UCSD-AML1 (cell line): Measurements from ENCODE around the gene TRIM28.
"Not testable (repeated sequence)": the region's sequence is repeated elsewhere in the genome, so short reads cannot be mapped to it uniquely, and the experiment has no call there.

Experiments
- DNase-seq: peaks from one replicate; lab custom pipeline; 2025; ENCODE audit not compliant: unreplicated experiment; lab: John Stamatoyannopoulos, UW

TRIM28 gene

GRCh38 chr19:58575183-58576041, 31.5 kb downstream of the TRIM28 start:
- no peak for DNase-seq

- DNase-seq = not testable (repeated sequence)
Observed at GRCh38 chr19:58577581-58577980, 33.7 kb downstream of the TRIM28 start.

DNA sequence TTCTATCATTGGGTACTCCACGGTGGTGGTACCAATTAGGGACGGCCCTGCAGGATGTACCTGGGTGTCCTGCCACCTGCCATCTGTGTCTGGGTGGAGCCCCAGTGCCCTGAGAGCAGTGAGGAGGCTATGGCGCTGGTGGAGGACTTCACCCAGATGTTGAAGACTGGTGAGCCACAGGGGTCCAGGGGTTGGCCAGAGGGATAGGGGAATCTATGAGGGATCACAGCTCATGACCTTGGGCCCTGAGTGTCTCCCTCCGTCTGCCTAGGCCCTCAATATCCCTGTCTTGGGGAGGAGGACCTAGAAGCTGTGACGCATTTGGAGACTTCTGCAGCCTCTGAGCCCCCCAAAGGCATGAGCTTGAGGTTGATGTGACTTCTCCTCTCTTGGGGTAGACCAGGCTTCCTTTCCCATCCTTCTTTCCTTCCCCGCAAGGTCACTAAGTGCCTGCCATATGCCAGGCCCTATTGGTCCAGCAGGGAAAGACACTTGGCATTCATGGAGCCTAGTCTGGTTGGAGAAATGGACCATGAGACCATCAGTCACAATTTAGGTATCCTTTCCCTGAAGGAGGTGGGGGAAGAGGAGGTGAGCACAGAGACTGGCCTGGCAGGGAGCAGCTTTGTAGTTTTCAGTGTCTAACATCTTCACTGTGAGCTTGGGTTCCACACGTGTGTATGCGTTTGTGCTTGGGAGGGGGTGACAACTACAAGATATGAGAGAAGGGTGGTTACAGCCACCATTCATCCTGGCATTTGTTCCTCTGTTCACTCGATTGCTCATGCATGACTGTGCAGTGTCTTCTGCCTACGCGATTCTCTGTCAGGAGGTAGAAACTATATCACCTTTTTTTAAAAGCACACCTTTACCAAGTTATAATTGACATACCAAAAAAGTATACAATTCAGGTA, 34.4 kb downstream of the TRIM28 start:
- DNase-seq = no peak

GRCh38 chr19:58579473-58580142, 35.7 kb downstream of the TRIM28 start:
- no peak for DNase-seq

GRCh38 chr19:58581227-58582141, 37.6 kb downstream of the TRIM28 start:
- no peak for DNase-seq

DNA sequence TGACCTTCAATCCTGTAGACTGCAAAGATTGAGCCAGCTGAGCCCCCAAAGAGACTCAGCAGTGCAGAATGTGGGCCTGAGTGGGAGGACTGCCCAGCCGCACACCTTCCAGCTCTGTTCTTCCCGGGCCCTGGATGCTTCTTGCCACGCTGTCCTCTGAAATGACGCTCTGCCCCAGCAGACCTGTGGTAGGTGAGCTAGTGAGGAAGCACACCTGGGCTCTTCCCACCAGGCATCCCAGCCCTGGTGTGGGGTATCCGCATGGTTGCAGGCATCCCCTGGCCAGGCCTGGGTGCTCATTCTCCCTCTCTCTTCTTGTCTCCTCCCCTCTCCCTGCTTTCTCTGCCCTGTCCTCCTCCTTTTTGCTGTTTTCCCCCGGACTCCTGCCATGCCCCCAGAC, 39.1 kb downstream of the TRIM28 start:
- no peak for DNase-seq

DNA sequence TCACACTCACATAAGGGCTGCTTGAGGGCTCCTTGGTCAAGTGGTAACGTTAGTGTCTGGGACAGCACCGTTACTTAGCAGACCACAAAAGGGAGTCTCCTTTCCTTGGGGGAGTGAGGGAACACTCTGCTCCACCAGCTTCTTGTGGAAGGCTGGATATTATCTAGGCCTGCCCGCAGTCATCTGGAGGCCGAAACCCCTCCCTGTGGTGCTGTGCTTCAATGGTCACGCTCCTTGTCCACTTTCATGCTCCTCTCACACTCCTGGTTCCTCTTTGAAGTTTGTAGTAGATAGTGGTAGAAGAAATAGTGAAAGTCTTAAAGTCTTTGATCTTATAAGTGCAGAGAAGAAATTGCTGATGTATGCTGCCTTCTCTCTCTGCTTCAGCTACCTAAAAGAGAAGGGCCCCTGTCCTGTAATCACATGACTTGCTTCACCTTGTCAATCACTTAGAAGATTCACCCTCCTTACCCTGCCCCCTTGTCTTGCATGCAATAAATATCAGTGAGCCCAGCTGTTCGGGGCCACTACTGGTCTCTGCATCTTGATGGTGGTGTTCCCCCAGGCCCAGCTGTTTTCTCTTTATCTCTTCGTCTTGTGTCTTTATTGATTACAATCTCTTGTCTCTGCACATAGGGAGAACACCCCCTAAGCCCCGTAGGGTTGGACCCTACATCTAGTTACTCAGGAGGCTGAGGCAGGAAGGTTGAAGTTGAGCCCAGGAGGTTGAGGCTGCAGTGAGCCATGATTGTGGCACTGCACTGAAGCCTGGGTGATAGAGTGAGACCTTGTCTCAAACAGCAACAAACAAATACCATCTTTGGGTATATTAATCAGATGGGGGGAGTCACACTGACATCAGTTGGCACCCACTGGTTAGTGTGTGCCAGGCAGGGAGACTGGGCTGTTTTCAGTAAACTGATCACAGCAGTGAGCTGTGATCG, 40.9 kb downstream of the TRIM28 start:
- DNase-seq = no peak

DNA sequence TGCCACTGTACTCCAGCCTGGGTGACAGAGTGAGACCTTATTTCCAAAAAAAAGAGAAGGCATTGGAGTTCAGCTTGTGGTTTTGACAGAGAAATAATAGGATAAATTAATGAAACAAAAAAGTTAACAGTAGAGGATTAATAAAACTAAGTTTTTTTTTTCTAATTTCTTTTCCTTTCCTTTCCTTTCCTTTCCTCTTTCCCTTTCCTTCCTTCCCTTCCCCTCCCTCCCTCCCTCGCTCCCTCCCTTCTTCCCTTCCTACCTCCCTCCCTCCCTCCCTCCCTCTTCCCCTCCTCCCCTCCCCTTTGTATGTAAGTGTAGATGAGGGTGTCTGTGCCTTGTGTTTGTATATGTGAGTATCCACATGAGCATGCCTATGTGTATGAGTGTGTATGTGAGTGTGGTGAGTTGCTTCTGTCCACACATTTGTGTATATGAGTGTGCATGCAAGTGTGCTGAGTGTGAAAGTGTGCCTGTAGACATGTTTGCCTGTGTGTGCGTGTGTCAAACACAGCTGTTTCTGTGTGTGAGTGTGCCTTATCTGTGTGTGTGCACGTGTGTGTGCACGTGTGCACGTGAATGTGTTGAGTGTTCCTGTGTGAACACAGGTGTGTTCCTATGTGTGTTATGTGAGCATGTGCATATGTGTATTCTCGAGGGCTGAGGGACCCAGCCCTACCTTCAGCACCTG, 41.7 kb downstream of the TRIM28 start:
- no peak for DNase-seq

DNA sequence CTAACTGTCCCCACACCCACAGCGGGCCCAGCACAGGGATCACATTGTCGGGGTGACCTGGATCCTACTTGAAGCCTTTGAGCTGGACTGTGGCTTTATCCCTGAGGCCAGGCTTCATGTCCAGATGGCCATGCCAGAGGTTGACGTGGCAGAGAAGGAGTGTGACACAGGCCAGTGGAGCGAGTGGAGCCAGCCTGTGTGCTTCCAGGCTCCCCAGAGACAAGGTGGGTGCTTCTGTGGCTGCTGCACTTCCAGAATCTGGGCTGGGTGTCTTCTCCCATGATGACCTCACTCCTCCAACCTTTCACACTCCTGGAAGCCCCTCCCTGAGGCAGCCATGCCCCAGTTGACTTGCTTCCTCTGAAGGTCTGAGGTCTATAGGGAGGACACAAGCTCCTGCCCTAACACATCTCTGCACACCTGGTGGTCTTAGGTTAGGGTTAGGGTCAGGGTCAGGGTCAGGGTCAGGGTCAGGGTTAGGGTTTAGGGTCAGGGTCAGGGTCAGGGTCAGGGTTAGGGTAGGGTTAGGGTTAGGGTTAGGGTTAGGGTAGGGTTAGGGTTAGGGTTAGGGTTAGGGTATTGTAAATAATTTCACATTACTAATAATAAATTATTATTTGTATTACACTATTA, 42.4 kb downstream of the TRIM28 start:
- DNase-seq = no peak
